IMR-90 (cell line): ENCODE measurements around the gene DENND2C. TPM values are rescaled to one million over a fixed set of nuclear protein-coding genes. Genes with fewer than 3 reads are reported as not detected.

Source experiments
- ATAC-seq: fragments of 200-7000 bp; cut with Tn5 transposase; 2 replicates; pipeline ENCODE4 v1.9.1; 2020; ENCODE audit warnings: low read depth, mild to moderate bottlenecking, moderate library complexity
- BruUV-seq: library from RNA; stranded (reverse); fragments of 400-500 nt; replicated peaks from 2 replicates; lab custom pipeline; 2021; lab: Mats Ljungman, UMichigan
- CTCF ChIA-PET: fragments of 300-600 bp; formaldehyde crosslinking; extraction: SDS; loops from one replicate; lab custom pipeline; 2021; ENCODE audit warnings: antibody characterized with exemption; lab: Yijun Ruan, JAX
- POLR2A ChIA-PET: fragments of 300-600 bp; sonication (Branson Sonifier 250); formaldehyde crosslinking; loops from one replicate; lab custom pipeline; 2022; ENCODE audit warnings: antibody characterized with exemption; ENCODE audit not compliant: unreplicated experiment; lab: Charles Lee
- DNase-seq: peaks from one replicate; pipeline ENCODE4 v3.0.0; 2013
- H2AFZ ChIP-seq: replicated peaks from 2 replicates; pipeline ENCODE3; 2013; ENCODE audit warnings: low read length, mild to moderate bottlenecking; ENCODE audit not compliant: poor library complexity
- H2AK5ac ChIP-seq: 2 replicates; pipeline ENCODE4 v1.6.1; 2013; ENCODE audit warnings: low read depth, low read length, inconsistent platforms
- H2AK9ac ChIP-seq: replicated peaks from 2 replicates; pipeline ENCODE3; 2013; ENCODE audit warnings: mild to moderate bottlenecking, low read depth, low read length, moderate library complexity; ENCODE audit not compliant: poor library complexity
- H2BK120ac ChIP-seq: 2 replicates; pipeline ENCODE4 v1.6.1; 2013; ENCODE audit warnings: low read depth, low read length, inconsistent platforms
- H2BK15ac ChIP-seq: 3 replicates; pipeline ENCODE4 v1.6.1; 2013; ENCODE audit warnings: low read depth, low read length, inconsistent platforms
- H2BK20ac ChIP-seq: 2 replicates; pipeline ENCODE4 v1.6.1; 2013; ENCODE audit warnings: low read depth, mild to moderate bottlenecking, inconsistent platforms, low read length, moderate library complexity
- H2BK5ac ChIP-seq: 2 replicates; pipeline ENCODE4 v1.6.1; 2013; ENCODE audit warnings: mild to moderate bottlenecking, low read depth, low read length, inconsistent platforms; ENCODE audit not compliant: poor library complexity, severe bottlenecking
- H3K14ac ChIP-seq: replicated peaks from 2 replicates; pipeline ENCODE4 v1.6.1; 2013; ENCODE audit warnings: low read depth, low read length, inconsistent platforms
- H3K18ac ChIP-seq: 2 replicates; pipeline ENCODE4 v1.6.1; 2013; ENCODE audit warnings: low read depth, low read length, control low read depth
- H3K23ac ChIP-seq: 2 replicates; pipeline ENCODE4 v1.6.1; 2013; ENCODE audit warnings: low read depth, low read length, inconsistent platforms
- H3K27ac ChIP-seq: 2 replicates; pipeline ENCODE4 v1.5.1; 2013; ENCODE audit warnings: mild to moderate bottlenecking, control low read depth, low read length; ENCODE audit not compliant: insufficient read depth
- H3K27me3 ChIP-seq: 2 replicates; pipeline ENCODE4 v1.6.1; 2013; ENCODE audit warnings: low read length; ENCODE audit not compliant: control insufficient read depth, insufficient read depth
- H3K36me3 ChIP-seq: 2 replicates; pipeline ENCODE4 v1.6.1; 2013; ENCODE audit warnings: low read length, mixed read lengths; ENCODE audit not compliant: control insufficient read depth, insufficient read depth
- H3K4ac ChIP-seq: 2 replicates; pipeline ENCODE4 v1.6.1; 2013; ENCODE audit warnings: low read depth, low read length, inconsistent platforms
- H3K4me1 ChIP-seq: 2 replicates; pipeline ENCODE4 v1.6.1; 2013; ENCODE audit warnings: low read length, mixed read lengths; ENCODE audit not compliant: control insufficient read depth, insufficient read depth
- H3K4me2 ChIP-seq: 2 replicates; pipeline ENCODE4 v1.6.1; 2013; ENCODE audit warnings: low read depth, mild to moderate bottlenecking, control low read depth, low read length, moderate library complexity
- H3K4me3 ChIP-seq: 2 replicates; pipeline ENCODE4 v1.5.1; 2013; ENCODE audit warnings: low read depth, mild to moderate bottlenecking, control low read depth, low read length, moderate library complexity; ENCODE audit not compliant: insufficient read depth
- H3K56ac ChIP-seq: 2 replicates; pipeline ENCODE4 v1.6.1; 2013; ENCODE audit warnings: low read length, inconsistent platforms; ENCODE audit not compliant: insufficient read depth; ENCODE audit errors: extremely low read depth
- H3K79me1 ChIP-seq, 2 experiments: 2 replicates each; pipeline ENCODE4 v1.6.1; 2013; ENCODE audit warnings: low read length in 2 of 2, inconsistent platforms in 1 of 2, low read depth in 1 of 2
- H3K9ac ChIP-seq: 2 replicates; pipeline ENCODE4 v1.6.1; 2013; ENCODE audit warnings: low read depth, low read length, control low read depth
- H3K9me1 ChIP-seq: 2 replicates; pipeline ENCODE4 v1.6.1; 2013; ENCODE audit warnings: low read length, inconsistent platforms; ENCODE audit not compliant: insufficient read depth
- H3K9me3 ChIP-seq: 2 replicates; pipeline ENCODE4 v1.6.1; 2013; ENCODE audit warnings: low read length; ENCODE audit not compliant: control insufficient read depth, insufficient read depth
- H4K20me1 ChIP-seq: 2 replicates; pipeline ENCODE4 v1.6.1; 2013; ENCODE audit warnings: low read length, inconsistent platforms; ENCODE audit not compliant: insufficient read depth
- H4K5ac ChIP-seq: 2 replicates; pipeline ENCODE4 v1.6.1; 2013; ENCODE audit warnings: mild to moderate bottlenecking, low read depth, low read length, control low read depth
- H4K8ac ChIP-seq, 2 experiments: 2 replicates each; pipeline ENCODE4 v1.6.1; 2013; ENCODE audit warnings: low read depth in 2 of 2, low read length in 2 of 2, control low read depth in 1 of 2, inconsistent platforms in 1 of 2
- H4K91ac ChIP-seq: 2 replicates; pipeline ENCODE4 v1.6.1; 2013; ENCODE audit warnings: low read depth, low read length, inconsistent platforms; ENCODE audit not compliant: insufficient read depth
- BHLHE40 ChIP-seq: fragments of 150-350 bp; IDR thresholded peaks from 2 replicates; pipeline ENCODE4 v1.6.1; 2016; ENCODE audit warnings: mild to moderate bottlenecking, low read depth, low read length
- MXI1 ChIP-seq: IDR thresholded peaks from 2 replicates; pipeline ENCODE4 v1.6.1; 2012; ENCODE audit warnings: low read depth, mild to moderate bottlenecking, low read length, moderate library complexity, borderline replicate concordance
- POLR2A ChIP-seq: IDR thresholded peaks from 2 replicates; pipeline ENCODE4 v1.6.1; 2012; ENCODE audit warnings: mild to moderate bottlenecking, low read depth, low read length
- RCOR1 ChIP-seq: IDR thresholded peaks from 2 replicates; pipeline ENCODE4 v1.6.1; 2012; ENCODE audit warnings: mild to moderate bottlenecking, low read length, improper control_type of control experiment; ENCODE audit not compliant: insufficient replicate concordance
- RFX5 ChIP-seq: IDR thresholded peaks from 2 replicates; pipeline ENCODE4 v1.8.0; 2012; ENCODE audit warnings: low read depth, mild to moderate bottlenecking, low read length, moderate library complexity
- SMC3 ChIP-seq: fragments of 150-350 bp; IDR thresholded peaks from 2 replicates; pipeline ENCODE4 v1.6.1; 2016; ENCODE audit warnings: low read depth, mild to moderate bottlenecking, antibody characterized with exemption, low read length, moderate library complexity
- WGBS, 2 experiments: methylation state at CpG; one replicate each; pipeline versions ENCODE4 v1.1.5 to v1.1.7; 2013; ENCODE audit warnings: missing lambda C conversion rate in 2 of 2; ENCODE audit not compliant: insufficient read length in 1 of 2; ENCODE audit errors: extremely low coverage in 2 of 2; 5-methylcytosine and 5-hydroxymethylcytosine counted together
- dilution Hi-C: fragments of 300-500 bp; cut with HindIII; formaldehyde crosslinking; loops from one replicate; pipeline ENCODE4 v1.14.3; 2018; ENCODE audit warnings: low sequenced_read_pairs; ENCODE audit not compliant: unreplicated experiment
- in situ Hi-C: fragments of 300-500 bp; cut with MboI; formaldehyde crosslinking; loops from 3 replicates; pipeline ENCODE4 v1.14.3; 2019; ENCODE audit warnings: low sequenced_read_pairs, inconsistent platforms, mixed read lengths
- intact Hi-C: fragments of 100-400 bp; cut with micrococcal nuclease; formaldehyde crosslinking; loops from 2 replicates; pipeline ENCODE4 v1.10.0; 2022
- polyA plus RNA-seq, 3 experiments: library from polyadenylated mRNA; depleted of rRNA; stranded (reverse); fragments of >200 nt; gene quantifications; 2 replicates each; pipeline ENCODE4 v1.2.3, GENCODE V29; 2012; ENCODE audit warnings: low replicate concordance in 1 of 3
- total RNA-seq: library from RNA; depleted of rRNA; stranded (reverse); fragments of >200 nt; gene quantifications from 2 replicates; pipeline ENCODE4 v1.2.3, GENCODE V29; 2012
- TF ChIP-seq, protein P1 (sequence below): conservative IDR thresholded peaks from 2 replicates; pipeline ENCODE4 v1.5.1; 2012; ENCODE audit warnings: mild to moderate bottlenecking, low read depth, low read length, improper control_type of control experiment
- TF ChIP-seq, protein P2 (sequence below): fragments of 150-350 bp; IDR thresholded peaks from 2 replicates; pipeline ENCODE4 v1.6.1; 2017; ENCODE audit warnings: mild to moderate bottlenecking, antibody characterized with exemption, low read length, low read depth

DENND2C gene
- total and polyA plus RNA-seq, 2 of the 4 experiments (the other 2 are of a cell fraction), result 0.58 to 2.2 TPM

DNA sequence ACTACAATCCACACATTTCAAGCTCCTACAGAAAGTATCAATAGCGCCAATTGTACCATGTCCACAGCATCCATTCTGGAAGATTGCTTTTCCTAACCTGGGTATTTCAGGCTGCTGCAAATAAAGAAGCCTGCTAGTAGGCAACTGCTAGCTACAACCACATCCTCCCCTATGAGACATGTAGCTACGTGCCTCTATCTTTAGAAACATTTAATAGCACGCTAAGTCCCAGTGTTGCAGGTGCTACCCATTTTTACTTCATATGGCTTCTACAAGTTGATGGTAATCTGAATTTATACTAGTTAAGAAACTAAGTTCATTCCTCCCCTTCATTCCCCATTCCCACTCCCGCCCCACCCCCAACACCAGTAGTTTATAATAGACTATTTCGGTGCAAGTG, 32.9 kb upstream of the DENND2C start:
- Histone ChIP-seq H3K4me3 (no peak overlapping the region), H3K27ac (no peak overlapping the region), H4K20me1 (no peaks in the 10 kb centered on the region), H3K9me3 (no peaks in the 10 kb centered on the region), H2BK20ac (no peak overlapping the region), H2BK15ac (no peak overlapping the region), H2AK5ac (no peak overlapping the region), H2AFZ (no peak overlapping the region), H3K9ac (no peak overlapping the region), H3K9me1 (no peaks in the 10 kb centered on the region), H3K4me2 (no peak overlapping the region), H3K27me3 (no peaks in the 10 kb centered on the region; the same call in 1 of the 2 replicates), H2AK9ac (no peak overlapping the region), H3K79me1 (peaks cover 0 to 1% of the 10 kb centered on the region in 2 experiments; a peak in 2 of 4 replicates), H3K36me3 (peaks cover 9% of the 10 kb centered on the region), H4K91ac (no peak overlapping the region), H3K14ac (no peak overlapping the region), H2BK5ac (no peak overlapping the region), H2BK120ac (no peak overlapping the region), H4K8ac (no peak overlapping the region), H3K23ac (no peak overlapping the region), H3K4me1 (no peaks in the 10 kb centered on the region), H4K5ac (no peak overlapping the region), H3K56ac (no peak overlapping the region), H3K4ac (no peak overlapping the region), H3K18ac (no peak overlapping the region)
- intact Hi-C loops (no loop called here), dilution Hi-C loops (no loop called here), in situ Hi-C loops (loop anchor here (25.0 kb wide), 1 partner anchor 740 kb away; no protein-coding TSS in a partner anchor)
- DNase-seq (no peak), ATAC-seq (no peak)
- CTCF ChIA-PET, result no interaction called here
- POLR2A ChIA-PET, result interaction anchor here (0.7 kb wide), 1 partner anchor 157 kb away, joined by 3 read pairs; no protein-coding TSS in a partner anchor
- TF ChIP-seq, protein P1, sequence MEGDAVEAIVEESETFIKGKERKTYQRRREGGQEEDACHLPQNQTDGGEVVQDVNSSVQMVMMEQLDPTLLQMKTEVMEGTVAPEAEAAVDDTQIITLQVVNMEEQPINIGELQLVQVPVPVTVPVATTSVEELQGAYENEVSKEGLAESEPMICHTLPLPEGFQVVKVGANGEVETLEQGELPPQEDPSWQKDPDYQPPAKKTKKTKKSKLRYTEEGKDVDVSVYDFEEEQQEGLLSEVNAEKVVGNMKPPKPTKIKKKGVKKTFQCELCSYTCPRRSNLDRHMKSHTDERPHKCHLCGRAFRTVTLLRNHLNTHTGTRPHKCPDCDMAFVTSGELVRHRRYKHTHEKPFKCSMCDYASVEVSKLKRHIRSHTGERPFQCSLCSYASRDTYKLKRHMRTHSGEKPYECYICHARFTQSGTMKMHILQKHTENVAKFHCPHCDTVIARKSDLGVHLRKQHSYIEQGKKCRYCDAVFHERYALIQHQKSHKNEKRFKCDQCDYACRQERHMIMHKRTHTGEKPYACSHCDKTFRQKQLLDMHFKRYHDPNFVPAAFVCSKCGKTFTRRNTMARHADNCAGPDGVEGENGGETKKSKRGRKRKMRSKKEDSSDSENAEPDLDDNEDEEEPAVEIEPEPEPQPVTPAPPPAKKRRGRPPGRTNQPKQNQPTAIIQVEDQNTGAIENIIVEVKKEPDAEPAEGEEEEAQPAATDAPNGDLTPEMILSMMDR, result no peak
- TF ChIP-seq RCOR1 (no peak), MXI1 (no peak), BHLHE40 (no peak), POLR2A (no peak), RFX5 (no peak), SMC3 (no peak)
- TF ChIP-seq, protein P2, sequence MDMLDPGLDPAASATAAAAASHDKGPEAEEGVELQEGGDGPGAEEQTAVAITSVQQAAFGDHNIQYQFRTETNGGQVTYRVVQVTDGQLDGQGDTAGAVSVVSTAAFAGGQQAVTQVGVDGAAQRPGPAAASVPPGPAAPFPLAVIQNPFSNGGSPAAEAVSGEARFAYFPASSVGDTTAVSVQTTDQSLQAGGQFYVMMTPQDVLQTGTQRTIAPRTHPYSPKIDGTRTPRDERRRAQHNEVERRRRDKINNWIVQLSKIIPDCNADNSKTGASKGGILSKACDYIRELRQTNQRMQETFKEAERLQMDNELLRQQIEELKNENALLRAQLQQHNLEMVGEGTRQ, result no peak
- 100% methylated on average over 1 of the region's 5 CpGs; no CpG with 5 or more reads in 1 of the 2 experiments for WGBS, 2 experiments
- no TSS peak for BruUV-seq
